Measurements from ENCODE around the gene ARHGAP42.

ARHGAP42 gene

DNA sequence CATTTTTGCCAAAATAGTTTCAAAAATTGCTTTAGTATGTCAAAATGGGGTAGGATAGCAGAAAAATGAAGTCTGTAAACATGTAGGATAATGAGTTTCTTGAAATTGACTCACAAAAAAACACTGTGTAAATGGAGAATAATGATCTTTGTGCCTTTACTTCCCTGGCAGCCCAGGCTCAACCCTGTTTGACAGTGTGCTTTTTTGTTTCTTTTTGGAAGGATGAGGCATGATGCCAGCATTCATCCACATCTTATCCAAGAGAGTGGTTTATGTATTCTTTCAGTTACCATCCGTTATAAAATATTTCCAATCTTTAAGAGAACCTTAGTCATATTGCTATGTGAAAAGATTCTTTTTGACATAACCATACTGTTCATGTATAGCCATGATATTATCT lies 70.6 kb downstream of the ARHGAP42 start:
- no peak for DNase-seq (ENCODE audit: low spot score)
- FAIRE-seq: no peak

DNA sequence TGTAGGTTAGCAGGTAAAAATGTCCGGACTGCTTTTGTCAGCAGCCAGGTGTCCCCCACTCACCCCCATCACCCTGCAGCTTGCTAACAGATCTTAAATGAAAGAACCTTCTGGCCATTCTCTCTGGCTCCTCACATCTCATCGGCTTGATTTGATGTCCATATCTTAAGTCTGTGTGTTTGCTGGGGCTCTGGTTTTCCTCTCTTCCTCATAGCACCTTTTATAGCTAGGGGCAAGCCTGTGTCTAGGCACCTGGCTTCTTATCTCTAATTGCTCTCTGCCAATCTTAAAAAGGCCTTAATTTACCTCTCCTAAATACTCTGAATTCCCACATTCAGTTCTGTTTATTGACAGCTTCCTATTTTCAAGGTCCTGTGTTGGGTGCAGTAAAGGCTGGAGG lies 72.0 kb downstream of the ARHGAP42 start:
- no peak for DNase-seq (ENCODE audit: low spot score)
- no peak for FAIRE-seq

DNA sequence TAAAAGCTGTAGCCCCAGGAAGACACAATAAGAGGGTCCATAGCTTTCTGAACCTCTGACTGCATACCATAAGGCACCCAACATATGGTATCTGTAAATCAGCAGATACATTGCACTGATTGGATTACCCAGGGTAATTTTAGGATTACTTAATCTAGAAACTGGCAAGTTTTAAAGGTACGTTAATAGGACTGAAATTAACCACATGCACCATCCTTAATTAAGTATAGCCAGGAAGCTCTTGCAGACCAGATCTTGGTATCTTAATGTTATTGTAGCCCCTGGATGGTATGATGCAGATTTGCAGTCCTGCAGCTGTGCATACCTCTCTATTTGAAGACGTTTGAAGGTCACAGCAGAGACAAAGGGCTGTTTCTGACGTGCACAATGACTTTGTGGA lies 72.8 kb downstream of the ARHGAP42 start:
- no peak for DNase-seq (ENCODE audit: low spot score)

GRCh38 chr11:100760744-100761143 lies 73.7 kb downstream of the ARHGAP42 start:
- no peak for FAIRE-seq
- DNase-seq (ENCODE audit: low spot score): no peak

More for the DNA sequence above, 72.8 kb downstream of the ARHGAP42 start:
- no peak for FAIRE-seq

DNA sequence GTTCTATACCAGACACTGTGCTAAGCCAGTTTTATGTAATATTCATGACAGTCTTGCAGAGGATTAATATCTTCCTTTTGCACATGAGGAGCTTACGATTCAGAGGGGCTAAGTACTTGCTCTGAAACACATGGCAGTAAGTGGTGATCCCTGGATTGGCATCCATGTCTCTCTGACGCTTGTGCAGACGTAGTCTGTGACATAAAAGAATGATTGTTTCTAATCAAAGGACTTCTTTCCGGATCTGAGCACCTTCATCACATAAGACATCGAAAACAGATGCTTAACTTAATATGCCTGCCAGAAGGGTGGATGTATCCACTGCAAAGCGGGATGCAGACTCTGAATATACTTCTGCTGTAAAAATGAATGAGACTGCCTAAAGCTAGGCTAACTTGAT lies 74.8 kb downstream of the ARHGAP42 start:
- FAIRE-seq (no peak), DNase-seq (ENCODE audit: low spot score) (no peak)

DNA sequence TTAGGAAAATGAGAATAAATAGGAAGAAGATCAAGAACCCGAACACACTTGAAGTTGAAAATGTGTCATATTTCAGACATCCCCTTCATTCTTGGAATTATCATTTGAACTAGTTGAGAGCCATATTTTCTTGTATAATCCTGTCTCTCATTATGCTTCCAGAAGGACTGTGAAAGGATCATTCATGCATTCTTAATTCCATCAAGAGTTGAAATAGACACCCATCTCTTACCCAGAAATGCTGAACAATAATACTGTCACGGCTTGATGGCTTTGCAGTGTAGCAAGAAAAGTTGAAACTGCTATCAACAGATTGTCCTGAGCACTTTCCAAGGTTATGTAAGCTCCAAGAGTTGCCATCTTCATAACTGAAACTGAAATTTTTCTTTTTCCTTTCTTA lies 79.7 kb downstream of the ARHGAP42 start:
- FAIRE-seq: no peak
- DNase-seq (ENCODE audit: low spot score): no peak

DNA sequence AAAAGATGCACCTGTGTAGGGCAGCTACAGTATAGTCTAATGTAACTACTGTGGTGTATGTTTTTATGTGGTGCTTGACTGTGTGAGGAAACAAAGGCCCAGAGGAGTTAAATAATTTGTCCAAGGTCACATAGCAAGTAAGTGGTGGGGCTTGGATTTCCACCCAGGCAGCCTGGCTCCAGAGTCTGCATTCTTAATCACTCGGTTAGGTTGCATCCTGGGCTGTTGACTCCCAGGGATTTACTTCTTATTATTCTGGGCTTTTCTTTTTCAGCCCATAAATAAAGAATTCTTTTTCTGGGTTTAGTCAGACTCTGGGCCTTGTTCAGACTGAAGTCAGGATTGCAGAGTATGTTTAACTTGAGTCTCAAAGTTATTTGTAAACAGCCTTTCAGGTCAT lies 82.1 kb downstream of the ARHGAP42 start:
- DNase-seq (ENCODE audit: low spot score) (no peak), FAIRE-seq (no peak)

- DNase-seq (ENCODE audit: low spot score) (no peak), FAIRE-seq (no peak)
Observed at GRCh38 chr11:100769617-100770016, 82.5 kb downstream of the ARHGAP42 start.

- FAIRE-seq: no peak
Observed at GRCh38 chr11:100774132-100774531, 87.0 kb downstream of the ARHGAP42 start.

DNA sequence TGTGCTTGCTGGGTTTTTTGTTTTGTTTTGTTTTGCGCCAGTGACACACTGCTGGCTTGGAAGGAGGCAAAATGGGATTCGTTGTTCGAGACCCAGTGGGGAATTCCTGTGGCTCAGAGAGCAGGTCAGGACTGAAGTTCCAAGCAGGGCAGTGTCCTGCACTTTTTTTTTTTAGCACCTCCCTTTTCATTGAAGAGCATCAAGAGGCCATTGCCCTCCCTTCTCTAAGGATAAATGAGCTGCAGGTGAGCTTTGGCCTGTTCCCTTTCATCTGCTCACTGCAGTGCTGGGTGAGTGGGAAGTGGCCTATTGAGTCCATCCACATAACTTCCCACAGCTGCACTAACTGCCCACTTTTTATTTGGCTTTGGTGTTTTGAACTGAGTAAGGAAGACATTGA lies 87.8 kb downstream of the ARHGAP42 start:
- DNase-seq (ENCODE audit: low spot score): peak; percentile 30
- no peak for FAIRE-seq

More at GRCh38 chr11:100774132-100774531, 87.0 kb downstream of the ARHGAP42 start:
- DNase-seq (ENCODE audit: low spot score): no peak

DNA sequence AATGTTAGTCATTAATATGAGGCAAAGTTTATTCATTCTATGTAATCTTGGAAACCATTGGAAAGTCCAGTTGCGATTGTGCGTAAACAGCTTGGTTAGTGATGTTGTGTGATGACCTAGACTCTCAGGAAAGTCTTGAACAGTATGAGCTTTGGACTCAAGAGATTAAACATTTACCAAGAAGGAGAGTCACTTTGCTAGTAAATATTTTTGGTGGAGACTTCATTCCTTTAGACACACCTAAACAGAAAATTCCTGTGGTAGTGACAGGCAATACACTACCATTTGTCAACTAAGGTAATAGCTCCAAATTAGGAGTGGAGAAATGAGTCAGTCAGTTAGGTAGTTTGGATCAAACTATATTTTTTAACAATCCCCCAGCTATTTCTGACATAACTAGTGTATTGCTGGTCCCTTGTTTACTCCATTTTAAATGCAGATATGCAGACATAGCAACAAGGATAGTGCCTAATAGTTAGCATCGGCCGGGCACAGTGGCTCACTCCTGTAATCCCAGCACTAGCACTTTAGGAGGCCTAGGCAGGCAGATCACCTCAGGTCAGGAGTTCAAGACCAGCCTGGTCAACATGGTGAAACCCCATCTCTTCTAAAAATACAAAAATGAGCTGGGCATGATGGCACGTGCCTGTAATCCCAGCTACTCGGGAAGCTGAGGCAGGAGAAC lies 89.3 kb downstream of the ARHGAP42 start:
- FAIRE-seq: peak; percentile 94
- DNase-seq (ENCODE audit: low spot score): peak; percentile 97

GRCh38 chr11:100777103-100777502 lies 90.0 kb downstream of the ARHGAP42 start:
- peak; percentile 81 for FAIRE-seq
- peak; percentile 73 for DNase-seq (ENCODE audit: low spot score)

DNA sequence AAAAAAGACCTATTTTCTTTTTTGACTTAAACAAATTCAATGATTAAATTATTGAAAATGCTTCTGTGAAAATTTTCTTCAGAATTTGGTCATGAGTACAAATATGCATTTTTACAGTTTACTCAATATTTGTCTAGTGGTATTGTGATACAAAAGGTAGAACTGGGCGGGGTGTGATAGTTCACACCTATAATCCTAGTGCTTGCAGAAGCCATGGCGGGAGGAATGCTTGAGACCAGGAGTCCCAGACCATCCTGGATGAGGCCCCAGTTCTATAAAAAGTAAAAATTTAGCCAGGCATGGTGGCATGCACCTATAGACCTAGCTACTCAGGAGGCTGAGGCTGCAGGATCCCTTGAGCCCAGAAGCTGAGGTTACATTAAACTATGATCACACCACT lies 90.6 kb downstream of the ARHGAP42 start:
- no peak for DNase-seq (ENCODE audit: low spot score)
- no peak for FAIRE-seq

- FAIRE-seq: no peak
Observed at GRCh38 chr11:100778166-100778785, 91.2 kb downstream of the ARHGAP42 start.

DNA sequence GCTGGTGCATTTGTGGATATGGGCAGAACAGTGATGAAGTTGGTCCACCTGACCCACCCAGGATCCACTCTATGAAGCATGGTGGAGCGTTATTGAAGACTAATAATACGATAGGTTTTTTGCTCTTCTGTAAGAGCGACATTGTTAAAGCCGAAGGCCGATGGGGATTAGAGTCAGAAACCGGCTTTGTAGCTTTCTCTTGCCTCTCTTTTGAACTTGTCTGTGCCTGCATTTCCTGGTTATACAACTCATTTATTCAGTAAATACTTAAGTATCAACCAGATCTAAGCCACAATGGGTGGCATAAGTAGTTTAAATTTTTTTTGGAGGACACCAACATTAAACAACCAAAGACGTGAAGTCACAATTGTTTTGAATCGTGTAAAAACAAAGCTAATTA lies 93.4 kb downstream of the ARHGAP42 start:
- no peak for DNase-seq (ENCODE audit: low spot score)
- no peak for FAIRE-seq

More at GRCh38 chr11:100778166-100778785, 91.2 kb downstream of the ARHGAP42 start:
- DNase-seq (ENCODE audit: low spot score): no peak

- DNase-seq (ENCODE audit: low spot score) (no peak), FAIRE-seq (no peak)
Observed at GRCh38 chr11:100785148-100785983, 98.3 kb downstream of the ARHGAP42 start.

DNA sequence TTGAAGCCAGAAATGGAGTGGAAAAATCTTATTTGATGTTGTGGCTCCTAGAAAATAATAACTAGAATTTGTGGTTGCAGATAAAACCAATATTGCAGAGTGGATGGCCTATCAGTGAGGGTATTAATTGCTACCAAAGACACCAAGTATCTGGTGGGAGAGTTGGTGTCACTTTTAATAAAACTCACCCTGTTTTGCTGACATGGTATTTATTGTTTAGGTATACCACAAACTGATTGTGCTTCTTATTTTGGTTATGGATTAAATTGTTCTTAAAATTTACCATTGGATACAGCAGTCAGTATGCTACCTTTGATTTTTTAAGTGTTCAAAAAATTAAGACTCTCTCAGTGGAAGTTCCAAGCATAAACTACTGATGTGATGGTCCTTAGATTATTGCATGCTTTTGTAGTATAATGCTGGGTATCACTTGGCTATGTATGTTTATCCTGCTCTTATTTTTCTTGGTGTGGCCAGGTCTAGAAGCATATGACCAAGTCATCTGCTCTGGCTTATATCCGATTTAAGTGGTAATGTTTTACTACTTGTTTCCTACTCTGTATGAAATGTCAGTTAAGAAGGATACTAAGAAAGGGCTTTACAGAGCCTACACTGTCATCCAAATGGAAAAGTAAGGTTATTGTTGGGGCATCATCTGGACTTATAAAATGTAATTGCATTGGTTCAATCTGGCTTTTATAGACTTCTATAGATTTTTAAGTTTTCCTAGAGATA lies 101.6 kb downstream of the ARHGAP42 start:
- FAIRE-seq (no peak), DNase-seq (ENCODE audit: low spot score) (no peak)

- DNase-seq (ENCODE audit: low spot score) (no peak), FAIRE-seq (no peak)
Observed at GRCh38 chr11:100789500-100789899, 102.4 kb downstream of the ARHGAP42 start.

GRCh38 chr11:100790073-100790472 lies 103.0 kb downstream of the ARHGAP42 start:
- DNase-seq (ENCODE audit: low spot score) (no peak), FAIRE-seq (no peak)

DNA sequence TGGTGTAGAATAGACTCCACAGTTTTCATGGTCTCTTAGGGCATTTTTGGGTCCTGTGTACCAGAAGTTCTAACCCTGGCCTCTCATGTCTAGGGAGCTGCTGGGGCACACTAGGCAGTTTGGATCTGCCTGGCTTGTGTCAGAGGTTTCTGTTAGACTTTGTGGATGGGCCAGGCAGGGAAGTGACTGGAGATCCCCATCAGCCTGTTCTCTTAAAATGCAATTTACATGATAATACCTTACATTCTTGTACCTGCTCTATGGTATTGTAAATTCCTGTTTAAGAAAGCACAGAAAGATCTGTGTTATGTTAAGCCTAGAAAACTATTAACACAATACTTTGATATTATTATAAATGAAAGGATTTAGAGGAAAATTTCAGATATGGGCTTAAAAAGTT lies 104.0 kb downstream of the ARHGAP42 start:
- FAIRE-seq (no peak), DNase-seq (ENCODE audit: low spot score) (no peak)

DNA sequence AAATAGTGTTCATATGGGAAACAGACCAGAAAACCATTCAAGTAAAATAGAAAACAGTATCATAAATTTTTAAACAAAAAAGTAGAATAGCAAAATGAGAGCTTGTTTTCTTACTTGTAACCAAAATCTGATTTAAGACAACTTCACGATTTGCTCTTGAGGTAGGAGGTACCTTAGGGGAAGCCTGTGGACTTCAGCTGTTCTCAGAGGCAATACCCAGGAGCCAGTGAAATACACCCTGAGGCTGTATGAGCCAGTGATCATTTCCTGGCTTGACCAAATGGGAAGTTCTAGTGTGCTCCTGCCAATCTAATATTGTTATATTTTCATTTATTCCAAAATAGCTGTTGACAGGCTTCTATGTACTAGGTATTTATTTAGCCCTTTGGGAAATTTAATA lies 104.8 kb downstream of the ARHGAP42 start:
- FAIRE-seq (no peak), DNase-seq (ENCODE audit: low spot score) (no peak)

GRCh38 chr11:100793525-100793924 lies 106.4 kb downstream of the ARHGAP42 start:
- FAIRE-seq (no peak), DNase-seq (ENCODE audit: low spot score) (no peak)

Measured in RCC 7860 (cell line).